Measurements from ENCODE around the gene FAM241A.

FAM241A gene

GRCh38 chr4:112145326-112145789 is at the start of gene FAM241A:
FAM241A (plus strand) TSS chr4:112145454; CDS start chr4:112145581, 127 bp downstream.
- TF ChIP-seq, protein P1, sequence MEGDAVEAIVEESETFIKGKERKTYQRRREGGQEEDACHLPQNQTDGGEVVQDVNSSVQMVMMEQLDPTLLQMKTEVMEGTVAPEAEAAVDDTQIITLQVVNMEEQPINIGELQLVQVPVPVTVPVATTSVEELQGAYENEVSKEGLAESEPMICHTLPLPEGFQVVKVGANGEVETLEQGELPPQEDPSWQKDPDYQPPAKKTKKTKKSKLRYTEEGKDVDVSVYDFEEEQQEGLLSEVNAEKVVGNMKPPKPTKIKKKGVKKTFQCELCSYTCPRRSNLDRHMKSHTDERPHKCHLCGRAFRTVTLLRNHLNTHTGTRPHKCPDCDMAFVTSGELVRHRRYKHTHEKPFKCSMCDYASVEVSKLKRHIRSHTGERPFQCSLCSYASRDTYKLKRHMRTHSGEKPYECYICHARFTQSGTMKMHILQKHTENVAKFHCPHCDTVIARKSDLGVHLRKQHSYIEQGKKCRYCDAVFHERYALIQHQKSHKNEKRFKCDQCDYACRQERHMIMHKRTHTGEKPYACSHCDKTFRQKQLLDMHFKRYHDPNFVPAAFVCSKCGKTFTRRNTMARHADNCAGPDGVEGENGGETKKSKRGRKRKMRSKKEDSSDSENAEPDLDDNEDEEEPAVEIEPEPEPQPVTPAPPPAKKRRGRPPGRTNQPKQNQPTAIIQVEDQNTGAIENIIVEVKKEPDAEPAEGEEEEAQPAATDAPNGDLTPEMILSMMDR (IDR thresholded peaks at IDR 0.05; ENCODE audit: borderline replicate concordance, insufficient read depth, low read depth, low read length) = no peak
- peak within 1 kb of the TSS; percentile 86 for H3K4me3 ChIP-seq (ENCODE audit: low read depth, low read length)

GRCh38 chr4:112098841-112099530 is 46.3 kb upstream of the FAM241A start:
- H3K4me3 ChIP-seq (ENCODE audit: low read depth, low read length) = no peak overlapping the region
- TF ChIP-seq, protein P1 (IDR thresholded peaks at IDR 0.05; ENCODE audit: borderline replicate concordance, insufficient read depth, low read depth, low read length) = no peak

DNA sequence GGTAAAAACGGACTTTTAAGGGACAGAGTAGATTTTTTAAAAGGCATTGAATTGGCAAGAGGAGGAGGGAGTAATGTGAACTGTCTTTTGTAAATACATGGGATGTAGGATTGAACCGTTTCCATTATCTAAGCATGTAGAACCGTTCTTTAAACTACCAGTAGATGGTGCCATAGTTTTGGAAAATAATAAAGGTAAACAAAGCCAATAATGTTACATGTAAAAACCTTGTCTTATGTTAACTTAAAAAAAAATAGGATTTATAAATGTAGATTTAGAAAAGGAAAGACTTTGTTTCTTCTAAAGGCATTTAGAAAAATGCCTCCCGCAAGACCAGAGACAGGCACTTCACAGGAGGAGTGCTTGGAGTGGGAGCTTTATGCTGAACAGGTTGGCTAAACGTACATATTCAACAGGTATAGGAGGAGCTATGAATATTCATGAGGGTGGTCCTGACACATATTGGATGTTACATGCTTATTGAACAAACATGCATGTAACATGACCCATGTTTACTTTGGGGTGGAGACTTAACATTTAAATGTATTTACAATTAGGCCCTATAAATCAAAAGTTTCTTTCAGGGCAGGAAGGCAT is 45.5 kb upstream of the FAM241A start:
- TF ChIP-seq, protein P1 (IDR thresholded peaks at IDR 0.05; ENCODE audit: borderline replicate concordance, insufficient read depth, low read depth, low read length) = peak; percentile 33; the same call in 1 of the 2 replicates
- H3K4me3 ChIP-seq (ENCODE audit: low read depth, low read length) = no peak overlapping the region

- no peak overlapping the region for H3K4me3 ChIP-seq (ENCODE audit: low read depth, low read length)
- TF ChIP-seq, protein P1 (IDR thresholded peaks at IDR 0.05; ENCODE audit: borderline replicate concordance, insufficient read depth, low read depth, low read length) = no peak
These were observed 42.3 kb upstream of the FAM241A start for GRCh38 chr4:112102875-112103370.

DNA sequence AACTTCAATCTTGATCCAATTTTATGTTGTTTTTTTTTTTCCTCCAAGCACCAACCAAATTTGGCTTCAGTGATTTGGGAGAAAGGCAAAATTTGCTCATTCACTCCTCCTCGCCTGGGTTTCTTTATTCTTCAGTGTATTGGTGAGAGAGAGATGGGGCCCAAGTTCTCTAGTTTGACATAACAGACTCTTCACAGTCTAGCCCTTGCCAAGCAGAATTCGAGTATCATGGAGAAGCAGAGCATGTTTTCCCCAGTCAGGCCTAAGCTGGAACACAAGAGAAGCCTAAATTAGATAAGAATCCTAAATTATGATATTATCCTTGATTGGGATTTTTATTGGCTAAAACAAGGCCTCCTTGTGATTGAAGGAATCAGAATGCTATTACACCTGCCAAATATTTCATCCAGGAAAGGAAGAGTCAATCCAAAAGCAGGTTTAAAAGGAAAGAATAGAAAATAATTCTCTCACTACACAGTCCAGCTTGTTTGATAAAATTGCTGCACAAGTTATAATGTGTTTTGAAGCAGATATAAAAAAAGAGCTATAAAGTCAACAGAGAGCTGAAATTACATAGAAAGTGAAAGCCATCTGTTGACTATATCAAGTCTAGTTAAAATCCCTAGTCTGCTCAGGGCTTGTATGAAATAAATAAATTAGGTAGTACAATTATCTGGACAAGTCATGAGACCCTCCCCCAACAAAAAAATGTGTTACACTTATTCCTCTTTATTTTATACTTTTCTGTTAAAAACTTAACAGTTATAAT is 39.9 kb upstream of the FAM241A start:
- TF ChIP-seq, protein P1 (IDR thresholded peaks at IDR 0.05; ENCODE audit: borderline replicate concordance, insufficient read depth, low read depth, low read length) = no peak
- H3K4me3 ChIP-seq (ENCODE audit: low read depth, low read length) = no peak overlapping the region

DNA sequence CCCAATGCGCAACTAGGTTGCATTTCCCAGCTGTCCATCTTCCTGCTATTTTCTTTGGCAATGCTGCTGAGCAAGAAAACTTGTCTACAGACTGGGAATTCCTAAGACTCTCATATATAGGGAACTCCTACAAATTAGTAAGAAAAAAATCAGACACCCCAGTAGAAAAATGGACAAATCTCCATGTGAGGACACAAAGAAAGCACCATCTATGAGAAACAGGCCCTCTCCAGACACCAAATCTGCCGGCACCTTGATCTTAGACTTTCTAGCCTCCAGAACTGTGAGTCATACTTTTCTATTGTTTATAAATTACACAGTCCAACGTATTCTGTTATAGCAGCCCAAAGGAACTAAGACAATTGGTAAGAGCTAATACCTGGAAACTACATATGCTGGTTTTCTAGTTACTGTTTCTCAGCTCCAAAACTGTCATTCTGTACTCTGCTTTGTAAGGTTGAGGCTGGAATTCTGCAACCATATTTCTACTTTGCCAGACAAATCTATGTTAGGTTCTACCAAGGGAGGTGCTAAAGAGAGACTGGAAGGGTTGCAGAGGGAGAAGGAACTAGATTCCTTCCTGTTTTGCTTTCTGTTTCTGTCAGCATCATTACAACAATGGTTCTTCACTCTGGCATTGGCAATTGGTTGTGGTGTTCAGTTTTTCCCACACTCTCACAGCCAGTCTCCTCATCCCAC is 35.7 kb upstream of the FAM241A start:
- no peak overlapping the region for H3K4me3 ChIP-seq (ENCODE audit: low read depth, low read length)
- TF ChIP-seq, protein P1 (IDR thresholded peaks at IDR 0.05; ENCODE audit: borderline replicate concordance, insufficient read depth, low read depth, low read length) = no peak
